Measurements from ENCODE around the gene CLCN1.

The CLCN1 gene

DNA sequence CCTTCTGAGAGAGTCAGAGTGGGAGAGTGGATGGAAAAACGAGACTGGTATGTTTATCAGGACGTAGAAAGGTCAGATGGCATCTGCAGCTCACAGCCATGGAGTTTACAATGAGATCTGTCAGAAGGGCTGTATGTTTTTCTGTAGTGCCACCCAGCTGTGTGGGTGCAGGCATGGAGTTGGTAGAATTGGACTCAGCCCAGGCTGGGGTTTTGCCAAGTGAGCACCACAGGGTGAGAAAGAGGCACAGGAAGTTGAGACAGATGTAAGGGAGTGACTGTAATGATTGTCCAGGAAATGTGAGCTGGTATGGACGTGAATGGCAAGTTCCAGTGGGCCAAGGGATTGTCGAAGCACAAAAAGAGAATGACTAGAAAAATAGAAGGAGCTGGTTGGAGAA is 56.2 kb downstream of the CLCN1 start:
- no peak overlapping the region for H2AFZ ChIP-seq (ENCODE audit: low read depth)
- H3K27me3 ChIP-seq (ENCODE audit: insufficient read depth, low read depth), result no peaks in the 10 kb centered on the region
- no peak overlapping the region for H3K4me3 ChIP-seq (IDR thresholded peaks at IDR 0.05; ENCODE audit: insufficient read depth, low read depth, low read length)
- no peaks in the 10 kb centered on the region for H3K36me3 ChIP-seq (ENCODE audit: insufficient read depth)
- H3K79me2 ChIP-seq (ENCODE audit: insufficient read depth, low read depth), result no peaks in the 10 kb centered on the region
- no peak overlapping the region for H3K4me2 ChIP-seq
- H3K27ac ChIP-seq, result no peak overlapping the region
- H3K9ac ChIP-seq, result no peak overlapping the region
- TF ChIP-seq, protein P1, sequence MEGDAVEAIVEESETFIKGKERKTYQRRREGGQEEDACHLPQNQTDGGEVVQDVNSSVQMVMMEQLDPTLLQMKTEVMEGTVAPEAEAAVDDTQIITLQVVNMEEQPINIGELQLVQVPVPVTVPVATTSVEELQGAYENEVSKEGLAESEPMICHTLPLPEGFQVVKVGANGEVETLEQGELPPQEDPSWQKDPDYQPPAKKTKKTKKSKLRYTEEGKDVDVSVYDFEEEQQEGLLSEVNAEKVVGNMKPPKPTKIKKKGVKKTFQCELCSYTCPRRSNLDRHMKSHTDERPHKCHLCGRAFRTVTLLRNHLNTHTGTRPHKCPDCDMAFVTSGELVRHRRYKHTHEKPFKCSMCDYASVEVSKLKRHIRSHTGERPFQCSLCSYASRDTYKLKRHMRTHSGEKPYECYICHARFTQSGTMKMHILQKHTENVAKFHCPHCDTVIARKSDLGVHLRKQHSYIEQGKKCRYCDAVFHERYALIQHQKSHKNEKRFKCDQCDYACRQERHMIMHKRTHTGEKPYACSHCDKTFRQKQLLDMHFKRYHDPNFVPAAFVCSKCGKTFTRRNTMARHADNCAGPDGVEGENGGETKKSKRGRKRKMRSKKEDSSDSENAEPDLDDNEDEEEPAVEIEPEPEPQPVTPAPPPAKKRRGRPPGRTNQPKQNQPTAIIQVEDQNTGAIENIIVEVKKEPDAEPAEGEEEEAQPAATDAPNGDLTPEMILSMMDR (conservative IDR thresholded peaks at IDR 0.05; ENCODE audit: low read depth, low read length), result no peak
- no peaks in the 10 kb centered on the region for H4K20me1 ChIP-seq (ENCODE audit: insufficient read depth)
- no peaks in the 10 kb centered on the region for H3K4me1 ChIP-seq (ENCODE audit: low read depth, poor library complexity, severe bottlenecking)

DNA sequence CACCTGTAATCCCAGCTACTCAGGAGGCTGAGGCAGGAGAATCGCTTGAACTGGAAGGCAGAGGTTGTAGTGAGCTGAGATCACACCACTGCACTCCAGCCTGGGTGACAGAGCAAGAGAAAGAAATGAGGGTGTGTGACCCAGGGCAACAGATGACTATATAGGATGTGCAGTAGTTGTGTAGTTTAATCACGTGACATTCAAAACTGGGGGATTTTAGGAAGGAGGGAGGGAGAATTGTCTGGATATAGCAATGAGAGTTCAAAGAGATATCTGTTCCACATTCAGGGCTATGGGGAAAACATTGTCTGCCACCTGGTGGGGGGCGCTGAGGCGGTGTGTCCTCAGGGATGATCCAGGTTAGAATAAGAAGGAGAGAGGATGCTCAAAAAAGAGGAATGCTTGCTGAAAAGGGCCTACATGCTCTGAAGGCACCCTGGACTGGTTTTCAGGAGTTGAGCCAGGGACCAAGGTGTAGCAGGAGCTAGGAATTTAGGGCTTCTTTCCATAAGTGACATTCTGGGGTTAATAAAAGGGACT is 57.4 kb downstream of the CLCN1 start:
- Histone ChIP-seq H3K4me3 (IDR thresholded peaks at IDR 0.05; ENCODE audit: insufficient read depth, low read depth, low read length) (no peak overlapping the region), H3K4me2 (no peak overlapping the region), H3K4me1 (ENCODE audit: low read depth, poor library complexity, severe bottlenecking) (no peaks in the 10 kb centered on the region)

DNA sequence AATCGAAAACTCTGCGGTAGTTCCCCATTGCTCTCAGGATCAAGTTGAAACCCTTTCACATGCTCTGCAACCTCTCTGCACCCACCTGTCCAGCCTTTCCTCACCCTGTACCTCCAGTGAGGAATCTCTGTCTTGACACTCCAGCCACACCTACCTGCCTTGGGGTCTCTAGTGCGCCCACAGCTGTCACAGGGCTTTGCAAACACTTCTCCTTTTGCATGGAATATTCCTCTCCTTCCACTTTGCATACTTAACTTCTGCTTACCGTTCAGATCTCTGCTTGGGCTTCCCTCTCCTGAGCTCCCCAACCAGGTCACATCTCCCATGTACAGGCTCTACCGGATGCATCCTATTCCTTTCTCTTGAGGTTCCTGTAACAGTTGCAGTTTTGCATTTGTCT is 58.6 kb downstream of the CLCN1 start:
- peaks cover 8% of the 10 kb centered on the region for H3K4me1 ChIP-seq (ENCODE audit: low read depth, poor library complexity, severe bottlenecking)
- TF ChIP-seq, protein P1 (conservative IDR thresholded peaks at IDR 0.05; ENCODE audit: low read depth, low read length), result no peak

More for the DNA sequence above, 57.4 kb downstream of the CLCN1 start:
- no peaks in the 10 kb centered on the region for H3K36me3 ChIP-seq (ENCODE audit: insufficient read depth)
- H3K9ac ChIP-seq, result no peak overlapping the region
- no peaks in the 10 kb centered on the region for H3K27me3 ChIP-seq (ENCODE audit: insufficient read depth, low read depth)
- no peak overlapping the region for H2AFZ ChIP-seq (ENCODE audit: low read depth)
- H4K20me1 ChIP-seq (ENCODE audit: insufficient read depth), result no peaks in the 10 kb centered on the region
- H3K79me2 ChIP-seq (ENCODE audit: insufficient read depth, low read depth), result no peaks in the 10 kb centered on the region
- no peak overlapping the region for H3K27ac ChIP-seq
- TF ChIP-seq, protein P1 (conservative IDR thresholded peaks at IDR 0.05; ENCODE audit: low read depth, low read length), result no peak

DNA sequence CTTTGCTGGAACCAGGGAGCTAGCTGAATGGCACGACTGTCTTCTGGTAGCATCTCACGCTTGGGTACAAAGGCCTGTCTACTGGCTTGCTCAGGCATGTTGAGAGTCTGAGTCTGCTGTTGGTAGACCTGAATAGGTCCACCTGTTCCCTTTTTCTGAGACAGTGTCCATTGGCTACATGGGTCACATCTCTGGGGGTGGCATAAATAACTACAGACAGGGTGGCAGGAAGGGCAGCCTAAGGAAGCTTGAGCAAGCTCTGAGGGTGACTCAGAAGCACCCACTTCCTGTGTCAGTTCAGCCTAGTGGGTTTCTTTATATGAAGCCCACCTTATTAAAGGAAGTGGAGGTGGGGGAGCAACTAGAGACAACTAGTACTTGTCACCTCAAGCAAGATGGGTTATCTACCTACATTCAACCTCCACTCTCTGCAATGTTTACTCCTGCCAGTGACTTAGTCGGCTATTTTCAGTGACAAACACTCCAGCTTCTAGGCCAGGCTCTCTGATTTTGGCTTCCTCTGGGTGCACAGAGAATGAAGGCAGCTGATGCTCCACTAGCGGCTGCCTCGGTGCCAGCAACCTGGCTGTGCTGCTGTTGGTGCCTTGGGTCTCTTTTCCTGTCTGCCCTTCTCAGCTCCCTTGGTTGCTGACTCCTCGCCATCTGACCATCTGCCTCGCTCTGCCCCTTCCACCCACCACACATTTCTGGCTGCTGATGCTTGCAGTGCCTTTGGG is 59.6 kb downstream of the CLCN1 start:
- Histone ChIP-seq H3K4me3 (IDR thresholded peaks at IDR 0.05; ENCODE audit: insufficient read depth, low read depth, low read length) (no peak overlapping the region), H3K4me2 (no peak overlapping the region), H2AFZ (ENCODE audit: low read depth) (no peak overlapping the region)

More for the DNA sequence above, 58.6 kb downstream of the CLCN1 start:
- Histone ChIP-seq H3K27ac (no peak overlapping the region), H3K79me2 (ENCODE audit: insufficient read depth, low read depth) (no peaks in the 10 kb centered on the region), H3K9ac (no peak overlapping the region), H4K20me1 (ENCODE audit: insufficient read depth) (no peaks in the 10 kb centered on the region), H3K27me3 (ENCODE audit: insufficient read depth, low read depth) (no peaks in the 10 kb centered on the region), H3K4me3 (IDR thresholded peaks at IDR 0.05; ENCODE audit: insufficient read depth, low read depth, low read length) (no peak overlapping the region), H3K36me3 (ENCODE audit: insufficient read depth) (no peaks in the 10 kb centered on the region), H3K4me2 (no peak overlapping the region), H2AFZ (ENCODE audit: low read depth) (no peak overlapping the region)

More for the DNA sequence above, 59.6 kb downstream of the CLCN1 start:
- H3K27me3 ChIP-seq (ENCODE audit: insufficient read depth, low read depth), result no peaks in the 10 kb centered on the region
- no peak overlapping the region for H3K9ac ChIP-seq
- H3K27ac ChIP-seq, result no peak overlapping the region
- H3K4me1 ChIP-seq (ENCODE audit: low read depth, poor library complexity, severe bottlenecking), result peaks cover 12% of the 10 kb centered on the region
- TF ChIP-seq, protein P1 (conservative IDR thresholded peaks at IDR 0.05; ENCODE audit: low read depth, low read length), result no peak
- H4K20me1 ChIP-seq (ENCODE audit: insufficient read depth), result no peaks in the 10 kb centered on the region
- H3K36me3 ChIP-seq (ENCODE audit: insufficient read depth), result no peaks in the 10 kb centered on the region
- H3K79me2 ChIP-seq (ENCODE audit: insufficient read depth, low read depth), result no peaks in the 10 kb centered on the region
